GM10248 (cell line): ENCODE results near the gene ADAM22.
"Not testable (repeated sequence)": the region's sequence is repeated elsewhere in the genome, so short reads cannot be mapped to it uniquely, and the experiment has no call there.

Experiments
- CTCF ChIA-PET: fragments of 300-600 bp; sonication (Branson Sonifier 250); formaldehyde crosslinking; extraction: SDS; loops from one replicate; lab custom pipeline; 2021; ENCODE audit warnings: antibody characterized with exemption; lab: Yijun Ruan, JAX
- POLR2A ChIA-PET: fragments of 350-650 bp; sonication (Branson Sonifier 250); formaldehyde crosslinking; extraction: SDS; loops from one replicate; lab custom pipeline; 2020; ENCODE audit warnings: antibody characterized with exemption; lab: Yijun Ruan, JAX
- DNase-seq: peaks from one replicate; pipeline ENCODE4 v3.0.0; 2012; ENCODE audit errors: extremely low spot score
- CTCF ChIP-seq: IDR thresholded peaks from 2 replicates; pipeline ENCODE4 v1.5.1; 2012; ENCODE audit warnings: mild to moderate bottlenecking, low read depth; ENCODE audit errors: extremely low read depth, missing control alignments, control extremely low read depth

Gene ADAM22

GRCh38 chr7:87933953-87934698, at the start of gene ADAM22:
Gene ADAM22 (plus strand): TSS chr7:87934251. CDS start chr7:87934466, 215 bp downstream.
- peak; percentile 92 for DNase-seq
- ChIA-PET POLR2A (interaction anchor here (0.6 to 0.7 kb wide), 5 partner anchors 10 to 720 kb away, joined by 3 to 6 read pairs (median 4); no protein-coding TSS in a partner anchor), CTCF (interaction anchor here (0.7 to 2.4 kb wide), 10 partner anchors 9 to 178 kb away, joined by 3 to 10 read pairs (median 4); no protein-coding TSS in a partner anchor)
- TF ChIP-seq CTCF, result peak; percentile 3

- ChIA-PET CTCF (interaction anchor here (1.3 to 4.5 kb wide), 3 partner anchors 21 to 379 kb away, joined by 3 to 26 read pairs (median 4); no protein-coding TSS in a partner anchor), POLR2A (no interaction called here)
- TF ChIP-seq CTCF, result no peak
- DNase-seq, result no peak
These were observed 49.0 kb upstream of the ADAM22 start for GRCh38 chr7:87885018-87885417.

GRCh38 chr7:87886875-87887274, 47.2 kb upstream of the ADAM22 start:
- DNase-seq, result no peak
- ChIA-PET POLR2A (no interaction called here), CTCF (interaction anchor here (1.0 to 4.5 kb wide), 13 partner anchors 8 to 574 kb away, joined by 3 to 26 read pairs (median 4); partner anchors contain the start of genes ABCB1 and ADAM22)
- TF ChIP-seq CTCF, result peak; percentile 38

- ChIA-PET POLR2A (no interaction called here), CTCF (interaction anchor here (1.4 to 1.9 kb wide), 3 partner anchors 9 to 48 kb away, joined by 3 to 4 read pairs (median 4); no protein-coding TSS in a partner anchor)
- TF ChIP-seq CTCF, result no peak
- no peak for DNase-seq
These were observed 38.7 kb upstream of the ADAM22 start for GRCh38 chr7:87895363-87895762.

GRCh38 chr7:87899255-87899654, 34.8 kb upstream of the ADAM22 start:
- DNase-seq, result no peak
- TF ChIP-seq CTCF, result no peak
- ChIA-PET POLR2A (no interaction called here), CTCF (interaction anchor here (1.6 kb wide), 1 partner anchor 11 kb away, joined by 4 read pairs; no protein-coding TSS in a partner anchor)

GRCh38 chr7:87907136-87907906, 26.7 kb upstream of the ADAM22 start:
- CTCF ChIA-PET, result interaction anchor here (1.4 to 2.2 kb wide), 3 partner anchors 13 to 21 kb away, joined by 4 to 7 read pairs (median 5); no protein-coding TSS in a partner anchor
- DNase-seq, POLR2A ChIA-PET: not testable (repeated sequence)

GRCh38 chr7:87908814-87909213, 25.2 kb upstream of the ADAM22 start:
- DNase-seq, POLR2A ChIA-PET, CTCF ChIA-PET: not testable (repeated sequence)
